Ectodermal cell (in vitro differentiated cells): ENCODE results near the gene IRF2.
A peak's percentile ranks its signal among the peaks of the same experiment; 100 is the strongest.

Experiments
- H3K27ac ChIP-seq: 2 replicates; pipeline ENCODE4 v1.7.0; 2013; ENCODE audit warnings: mild to moderate bottlenecking, low read depth, low read length; ENCODE audit not compliant: insufficient read depth, poor library complexity, severe bottlenecking
- H3K27me3 ChIP-seq: 2 replicates; pipeline ENCODE4 v1.7.0; 2013; ENCODE audit warnings: mild to moderate bottlenecking, low read length; ENCODE audit not compliant: insufficient read depth, control insufficient read depth, poor library complexity, severe bottlenecking
- H3K36me3 ChIP-seq: one replicate; pipeline ENCODE4 v1.7.0; 2013; ENCODE audit warnings: low read length; ENCODE audit not compliant: control insufficient read depth, insufficient read depth
- H3K4me1 ChIP-seq: one replicate; pipeline ENCODE4 v1.7.0; 2013; ENCODE audit warnings: low read length; ENCODE audit not compliant: control insufficient read depth, insufficient read depth
- H3K4me3 ChIP-seq: 2 replicates; pipeline ENCODE4 v1.7.0; 2013; ENCODE audit warnings: low read depth, low read length, control low read depth; ENCODE audit not compliant: insufficient read depth
- H3K9me3 ChIP-seq: 2 replicates; pipeline ENCODE4 v1.7.0; 2013; ENCODE audit warnings: mild to moderate bottlenecking, low read length, moderate library complexity; ENCODE audit not compliant: control insufficient read depth
- WGBS, 2 experiments: methylation state at CpG; one replicate each; pipeline ENCODE4 v1.1.7; 2013; ENCODE audit warnings: missing lambda C conversion rate in 2 of 2; 5-methylcytosine and 5-hydroxymethylcytosine counted together

The IRF2 gene

GRCh38 chr4:184392748-184393559, 81.4 kb downstream of the IRF2 start:
- Histone ChIP-seq H3K36me3 (no peaks in the 10 kb centered on the region), H3K27ac (no peak overlapping the region), H3K27me3 (no peaks in the 10 kb centered on the region), H3K4me3 (no peak overlapping the region), H3K4me1 (peaks cover 8% of the 10 kb centered on the region), H3K9me3 (no peaks in the 10 kb centered on the region)
- WGBS, 2 experiments, result 90 to 91% methylated on average over 17 of the region's 17 CpGs

- Histone ChIP-seq H3K27me3 (no peaks in the 10 kb centered on the region), H3K27ac (no peak overlapping the region), H3K4me1 (peaks cover 8% of the 10 kb centered on the region), H3K9me3 (no peaks in the 10 kb centered on the region), H3K4me3 (no peak overlapping the region), H3K36me3 (no peaks in the 10 kb centered on the region)
- WGBS, 2 experiments, result 88 to 92% methylated on average over 6 of the region's 6 CpGs
Measured at GRCh38 chr4:184392316-184392715, 82.0 kb downstream of the IRF2 start.

- Histone ChIP-seq H3K27ac (peak overlapping the region; percentile 75), H3K27me3 (no peaks in the 10 kb centered on the region), H3K9me3 (no peaks in the 10 kb centered on the region), H3K4me3 (peak overlapping the region; percentile 17), H3K36me3 (no peaks in the 10 kb centered on the region), H3K4me1 (peaks cover 16% of the 10 kb centered on the region)
- WGBS, 2 experiments, result 42 to 45% methylated on average over 23 to 24 of the region's 24 CpGs
Measured at GRCh38 chr4:184389978-184390900, 84.1 kb downstream of the IRF2 start.

- no peaks in the 10 kb centered on the region for H3K36me3 ChIP-seq
- H3K27ac ChIP-seq, result no peak overlapping the region
- H3K4me1 ChIP-seq, result peaks cover 27% of the 10 kb centered on the region
- no peaks in the 10 kb centered on the region for H3K27me3 ChIP-seq
- 96 to 97% methylated on average over 6 of the region's 6 CpGs for WGBS, 2 experiments
- no peak overlapping the region for H3K4me3 ChIP-seq
- H3K9me3 ChIP-seq, result no peaks in the 10 kb centered on the region
Measured at GRCh38 chr4:184388106-184388505, 86.2 kb downstream of the IRF2 start.

- Histone ChIP-seq H3K36me3 (no peaks in the 10 kb centered on the region), H3K27me3 (no peaks in the 10 kb centered on the region), H3K9me3 (no peaks in the 10 kb centered on the region), H3K4me1 (peaks cover 27% of the 10 kb centered on the region), H3K4me3 (no peak overlapping the region), H3K27ac (no peak overlapping the region)
- whole genome bisulfite sequencing, 2 experiments, result 47 to 53% methylated on average over 6 of the region's 6 CpGs
Measured at GRCh38 chr4:184387351-184387750, 87.0 kb downstream of the IRF2 start.

GRCh38 chr4:184386271-184386781, 88.0 kb downstream of the IRF2 start:
- Histone ChIP-seq H3K27me3 (no peaks in the 10 kb centered on the region), H3K36me3 (no peaks in the 10 kb centered on the region), H3K4me3 (no peak overlapping the region), H3K27ac (no peak overlapping the region), H3K4me1 (peaks cover 27% of the 10 kb centered on the region), H3K9me3 (no peaks in the 10 kb centered on the region)
- 57 to 63% methylated on average over 10 of the region's 10 CpGs for WGBS, 2 experiments

GRCh38 chr4:184385705-184386141, 88.6 kb downstream of the IRF2 start:
- Histone ChIP-seq H3K4me3 (no peak overlapping the region), H3K27me3 (no peaks in the 10 kb centered on the region), H3K36me3 (no peaks in the 10 kb centered on the region), H3K4me1 (peaks cover 27% of the 10 kb centered on the region), H3K27ac (no peak overlapping the region), H3K9me3 (no peaks in the 10 kb centered on the region)
- WGBS, 2 experiments, result 84 to 85% methylated on average over 6 of the region's 6 CpGs

- Histone ChIP-seq H3K27ac (no peak overlapping the region), H3K4me1 (peaks cover 20% of the 10 kb centered on the region)
Measured at GRCh38 chr4:184384810-184385557, 89.4 kb downstream of the IRF2 start.

GRCh38 chr4:184384056-184384809, 90.1 kb downstream of the IRF2 start:
- no peak overlapping the region for H3K27ac ChIP-seq
- no peaks in the 10 kb centered on the region for H3K36me3 ChIP-seq

More at GRCh38 chr4:184384810-184385557, 89.4 kb downstream of the IRF2 start:
- no peak overlapping the region for H3K4me3 ChIP-seq
- H3K9me3 ChIP-seq, result no peaks in the 10 kb centered on the region
- WGBS, 2 experiments, result 61 to 63% methylated on average over 6 to 7 of the region's 7 CpGs
- no peaks in the 10 kb centered on the region for H3K27me3 ChIP-seq
- H3K36me3 ChIP-seq, result no peaks in the 10 kb centered on the region

More at GRCh38 chr4:184384056-184384809, 90.1 kb downstream of the IRF2 start:
- WGBS, 2 experiments, result 70 to 75% methylated on average over 13 of the region's 13 CpGs
- Histone ChIP-seq H3K27me3 (no peaks in the 10 kb centered on the region), H3K4me3 (no peak overlapping the region), H3K4me1 (peaks cover 19% of the 10 kb centered on the region), H3K9me3 (no peaks in the 10 kb centered on the region)
